OCI-LY7 (cell line): ENCODE data around the gene TBC1D21.

Experiments
- CTCF ChIP-seq: fragments of 200-600 bp; sonication (generic); conservative IDR thresholded peaks from 2 replicates; pipeline ENCODE4 v1.5.1; 2014; ENCODE audit warnings: mild to moderate bottlenecking, antibody characterized with exemption, low read length, moderate library complexity, mixed read lengths
- EZH2phosphoT487 ChIP-seq: fragments of 200-600 bp; sonication (generic); IDR thresholded peaks from 2 replicates; pipeline ENCODE4 v1.6.1; 2018; ENCODE audit warnings: low read depth, borderline replicate concordance, mild to moderate bottlenecking, mixed run types, antibody characterized with exemption, low read length, moderate library complexity, mixed read lengths

GRCh38 chr15:73924171-73924921, 51.0 kb downstream of the TBC1D21 start:
- TF ChIP-seq CTCF (no peak), EZH2phosphoT487 (no peak)
